GM21515 (cell line): ENCODE data around the gene BNIPL.

Experiments
- ATAC-seq: cut with Tn5 transposase; IDR thresholded peaks from one replicate; pipeline ENCODE4 v1.9.1; 2021; ENCODE audit not compliant: unreplicated experiment

BNIPL gene

DNA sequence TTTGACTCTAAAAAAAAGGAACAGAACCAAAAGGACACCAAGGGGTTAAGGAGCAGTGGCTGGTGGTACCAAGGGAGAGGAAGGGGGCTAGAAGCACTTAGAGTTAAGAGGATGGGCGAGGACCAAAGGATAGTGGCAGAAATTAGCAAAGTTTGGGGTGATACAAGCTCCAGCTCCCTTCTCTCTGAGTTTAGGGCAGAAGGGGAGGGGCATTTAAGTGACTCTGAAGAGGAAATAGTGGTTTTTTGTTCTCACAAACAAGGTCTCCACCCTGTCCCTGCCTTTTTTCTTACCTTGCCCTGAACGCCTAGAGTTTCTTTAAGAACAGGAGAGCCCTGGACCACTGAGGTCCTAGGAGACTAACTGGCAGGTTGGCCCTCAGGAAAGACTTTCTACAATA is 19.8 kb downstream of the BNIPL start:
- ATAC-seq = no peak

DNA sequence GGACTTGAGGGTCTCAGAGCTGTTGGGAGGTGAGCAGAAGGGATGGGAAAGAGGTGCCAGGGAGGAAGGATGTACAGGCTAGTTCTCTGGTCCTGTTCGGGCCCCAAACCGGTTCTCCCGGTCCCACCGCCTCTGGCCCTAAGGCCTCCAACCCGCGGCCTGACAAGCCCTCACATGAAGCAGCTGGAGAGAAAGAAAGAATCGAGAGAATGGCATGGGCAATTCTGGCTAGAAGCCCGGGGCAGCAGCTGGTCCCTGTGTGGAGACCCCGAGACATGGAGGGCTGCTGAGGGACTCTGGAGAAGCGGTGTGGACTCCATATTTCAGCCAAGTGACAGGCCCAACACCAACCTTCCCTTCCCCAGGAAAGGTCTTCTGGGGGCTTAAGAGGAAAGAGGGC is 22.3 kb downstream of the BNIPL start:
- ATAC-seq = no peak

DNA sequence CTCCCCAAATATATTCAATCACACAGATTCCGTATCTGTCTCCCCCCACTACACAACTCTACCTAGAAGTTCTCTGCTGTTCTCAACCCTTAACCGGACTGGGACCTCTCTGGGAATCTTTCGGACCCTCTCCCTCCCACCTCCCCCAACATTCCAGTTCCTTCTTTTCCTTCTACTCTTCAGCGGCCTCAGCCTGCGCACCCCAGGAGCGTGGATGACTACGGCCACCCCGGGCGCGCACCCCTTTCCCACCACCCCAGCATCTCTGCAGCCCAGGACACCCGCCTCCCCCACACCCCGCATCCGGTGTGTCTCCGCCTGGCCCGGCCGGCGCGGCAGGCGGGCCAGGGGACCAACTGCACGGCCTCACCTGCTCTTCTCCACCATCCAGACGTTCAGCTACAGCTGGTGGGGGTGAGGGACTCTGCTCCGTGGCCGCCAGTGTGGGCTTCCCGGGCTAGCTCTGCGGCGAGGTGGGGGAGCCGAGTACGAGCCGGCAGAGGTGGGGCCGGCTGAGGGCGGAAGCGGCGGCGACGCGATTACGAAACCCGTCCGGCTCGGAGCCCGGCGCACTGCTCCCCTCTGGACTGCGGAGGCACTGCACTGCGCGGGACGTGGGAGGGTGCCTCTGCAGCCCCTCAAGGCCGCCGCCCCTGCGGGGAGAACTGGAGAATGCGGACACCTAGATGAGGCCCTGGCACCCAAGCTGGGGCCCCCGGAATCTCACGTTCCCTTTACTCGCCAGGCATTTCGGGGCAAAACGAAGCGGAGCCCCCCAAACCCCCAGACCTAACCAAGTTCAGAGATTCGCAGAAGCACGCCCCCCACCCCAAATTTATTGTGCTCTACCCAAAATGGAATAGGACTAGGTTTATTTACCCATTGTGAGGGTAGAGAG is 23.0 kb downstream of the BNIPL start, which contains the start of gene CDC42SE1:
Gene CDC42SE1, minus strand, starts transcription at position 514 of the 898 bp plus-strand sequence. CDS start 3,892 bp downstream, outside the sequence.
- ATAC-seq = peak; percentile 74

DNA sequence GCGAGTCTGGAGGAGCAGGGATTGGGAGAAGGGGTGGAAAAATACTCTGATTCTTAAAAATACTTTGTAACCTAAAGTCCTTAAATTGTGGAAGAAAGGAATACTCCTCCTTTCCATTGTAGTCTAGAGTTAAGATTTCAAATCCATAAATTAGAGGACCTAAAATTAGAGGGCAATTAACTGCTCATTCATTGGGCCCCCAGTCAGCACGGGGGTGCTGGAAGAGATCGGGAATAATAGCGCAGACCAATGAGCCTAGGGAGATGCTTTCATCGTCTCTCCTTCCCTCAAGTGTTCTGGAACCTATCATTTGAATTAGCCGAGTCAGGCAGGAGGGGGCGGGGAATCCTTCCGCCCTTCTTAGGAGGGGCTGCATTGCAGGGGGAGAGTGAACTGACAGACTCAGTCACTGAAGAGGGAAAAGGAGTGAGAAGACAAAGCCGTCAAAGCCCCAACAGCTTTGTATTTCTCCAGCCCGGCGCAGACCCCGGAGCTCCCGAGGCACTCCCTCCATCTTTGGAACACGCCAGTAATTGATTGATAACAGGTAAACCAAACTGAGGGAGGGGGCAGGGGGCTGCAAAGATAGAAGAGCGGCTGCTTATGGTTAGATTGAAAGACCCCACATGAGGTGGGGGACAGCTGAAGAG is 23.7 kb downstream of the BNIPL start, which contains the start of gene MLLT11:
Gene MLLT11, plus strand, starts transcription at position 391 of the 650 bp plus-strand sequence. CDS start 6,828 bp downstream, outside the sequence.
- no peak for ATAC-seq

DNA sequence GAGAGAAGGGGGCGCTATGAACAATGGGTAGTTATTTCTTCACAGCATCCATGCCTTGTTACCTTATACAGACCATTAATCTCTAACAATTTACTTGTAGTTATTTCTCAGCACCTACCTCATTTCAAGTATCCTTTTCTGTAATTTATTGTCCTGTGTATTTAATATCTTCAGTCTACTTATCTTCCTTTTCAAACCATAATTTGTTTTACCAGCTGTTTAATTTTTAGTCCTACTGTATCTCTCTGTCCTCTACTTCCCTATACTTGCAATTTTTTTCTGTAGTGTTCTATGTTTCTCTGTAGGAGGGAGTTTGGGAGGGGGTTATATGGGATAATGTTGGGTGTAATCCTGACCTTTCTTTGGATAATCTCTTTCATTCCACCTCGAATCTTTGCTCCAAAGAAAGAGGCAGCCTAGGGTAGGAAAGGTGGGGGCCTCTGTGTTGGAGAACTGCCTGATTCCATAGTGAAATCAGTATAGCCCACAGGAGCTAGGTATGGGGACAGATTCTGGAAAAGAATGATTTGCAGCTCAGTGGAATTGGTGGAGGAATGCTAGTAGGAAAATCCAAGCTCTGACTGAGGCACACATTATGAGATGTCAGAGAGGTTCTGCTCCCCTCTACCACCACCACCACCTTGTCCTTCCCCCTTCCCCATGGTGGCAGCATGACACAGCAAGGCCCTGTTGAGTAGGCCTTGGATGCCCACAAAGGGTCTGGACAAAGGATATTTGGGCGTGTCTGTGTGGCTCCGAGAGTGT is 24.5 kb downstream of the BNIPL start:
- ATAC-seq = no peak

DNA sequence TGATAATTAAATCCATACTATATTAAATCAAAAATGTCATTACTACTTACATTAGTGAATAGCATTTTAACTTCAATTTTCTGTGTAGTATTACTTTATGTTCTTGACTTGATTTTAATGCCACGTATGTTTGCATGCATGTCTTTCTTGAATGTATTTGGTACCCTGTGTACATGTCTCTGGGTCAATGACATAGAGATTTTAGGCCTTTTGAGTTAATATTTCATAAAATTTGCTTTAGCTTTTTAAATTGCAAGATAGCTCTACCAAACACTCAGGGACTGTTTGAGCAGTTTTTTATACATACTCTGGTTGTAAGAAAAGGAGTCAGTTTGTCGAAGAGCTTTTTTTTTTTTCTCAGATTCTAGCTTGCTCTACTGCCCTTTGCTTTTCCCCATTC is 25.3 kb downstream of the BNIPL start:
- no peak for ATAC-seq

DNA sequence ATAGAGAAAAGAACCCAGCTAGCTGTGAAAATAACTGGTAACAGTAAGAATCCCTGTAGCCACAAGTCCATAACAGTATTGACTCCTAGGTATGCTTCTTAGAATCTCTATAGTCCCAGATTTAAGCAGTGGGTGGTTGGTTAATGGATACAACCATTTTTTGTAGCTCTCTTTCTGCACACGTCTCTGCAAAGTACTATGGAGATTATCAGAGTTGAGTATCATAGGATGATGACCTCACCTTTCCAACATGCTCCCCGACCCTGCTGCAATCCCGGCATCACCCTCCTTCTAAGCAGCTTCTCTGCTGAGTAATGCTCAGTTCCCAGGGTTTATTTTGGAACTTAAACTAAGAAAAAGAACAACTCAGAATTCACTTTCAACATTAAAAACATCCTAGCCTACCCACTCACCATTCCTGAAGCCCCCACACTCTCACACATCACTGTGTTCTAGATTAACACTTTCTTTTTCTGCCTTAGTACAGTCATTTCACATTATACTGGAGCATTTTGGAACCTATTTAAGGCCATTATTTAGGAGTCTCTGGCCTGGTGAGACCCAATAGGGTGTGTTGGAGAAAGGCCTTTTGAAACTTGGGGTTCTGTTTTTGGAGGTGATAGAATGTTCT is 26.5 kb downstream of the BNIPL start:
- ATAC-seq = no peak

DNA sequence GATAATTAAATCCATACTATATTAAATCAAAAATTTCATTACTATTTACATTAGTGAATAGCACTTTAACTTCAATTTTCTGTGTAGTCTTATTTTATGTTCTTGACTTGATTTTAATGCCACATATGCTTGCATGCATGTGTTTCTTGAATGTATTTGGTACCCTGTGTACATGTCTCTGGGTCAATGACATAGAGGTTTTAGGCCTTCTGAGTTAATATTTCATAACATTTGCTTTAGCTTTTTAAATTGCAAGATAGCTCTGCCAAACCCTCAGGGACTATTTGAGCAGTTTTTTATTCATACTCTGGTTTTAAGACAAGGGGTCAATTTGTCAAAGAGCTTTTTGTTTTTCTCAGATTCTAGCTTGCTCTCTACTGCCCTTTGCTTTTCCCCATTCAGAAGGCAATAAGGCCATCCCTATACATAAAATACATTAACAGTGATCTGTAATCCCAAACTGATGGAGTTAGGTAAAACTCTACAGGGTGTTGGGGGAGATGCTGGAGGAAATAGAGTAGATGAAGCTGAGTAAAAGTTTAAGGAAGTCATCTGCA is 28.8 kb downstream of the BNIPL start:
- no peak for ATAC-seq

DNA sequence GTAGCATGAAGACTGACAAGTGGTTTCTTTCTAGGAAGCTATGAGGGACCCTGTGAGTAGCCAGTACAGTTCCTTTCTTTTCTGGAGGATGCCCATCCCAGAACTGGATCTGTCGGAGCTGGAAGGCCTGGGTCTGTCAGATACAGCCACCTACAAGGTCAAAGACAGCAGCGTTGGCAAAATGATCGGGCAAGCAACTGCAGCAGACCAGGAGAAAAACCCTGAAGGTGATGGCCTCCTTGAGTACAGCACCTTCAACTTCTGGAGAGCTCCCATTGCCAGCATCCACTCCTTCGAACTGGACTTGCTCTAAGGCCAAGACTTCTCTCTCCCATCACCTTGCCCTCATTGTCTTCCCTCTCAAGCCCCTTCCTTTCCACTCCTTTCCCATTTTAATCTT is 30.8 kb downstream of the BNIPL start:
- ATAC-seq = no peak

DNA sequence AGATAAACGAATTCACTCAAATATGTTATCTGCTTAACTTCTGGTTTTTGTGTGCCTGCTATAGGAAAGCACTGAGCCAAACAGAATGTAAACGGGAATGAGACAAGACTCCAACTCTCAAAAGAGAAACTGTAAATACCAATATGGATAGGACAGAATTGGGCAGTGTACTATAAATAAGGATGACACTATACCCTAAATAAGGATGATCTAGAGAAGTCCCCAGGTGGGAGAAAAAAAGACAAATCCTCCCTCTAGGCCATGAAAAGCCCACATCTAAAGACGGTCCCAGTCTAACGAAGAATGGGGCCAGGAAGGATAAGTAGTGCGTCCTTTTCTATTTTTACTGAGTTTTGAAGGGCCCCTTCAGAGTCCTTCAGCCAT is 32.7 kb downstream of the BNIPL start:
- ATAC-seq = no peak

DNA sequence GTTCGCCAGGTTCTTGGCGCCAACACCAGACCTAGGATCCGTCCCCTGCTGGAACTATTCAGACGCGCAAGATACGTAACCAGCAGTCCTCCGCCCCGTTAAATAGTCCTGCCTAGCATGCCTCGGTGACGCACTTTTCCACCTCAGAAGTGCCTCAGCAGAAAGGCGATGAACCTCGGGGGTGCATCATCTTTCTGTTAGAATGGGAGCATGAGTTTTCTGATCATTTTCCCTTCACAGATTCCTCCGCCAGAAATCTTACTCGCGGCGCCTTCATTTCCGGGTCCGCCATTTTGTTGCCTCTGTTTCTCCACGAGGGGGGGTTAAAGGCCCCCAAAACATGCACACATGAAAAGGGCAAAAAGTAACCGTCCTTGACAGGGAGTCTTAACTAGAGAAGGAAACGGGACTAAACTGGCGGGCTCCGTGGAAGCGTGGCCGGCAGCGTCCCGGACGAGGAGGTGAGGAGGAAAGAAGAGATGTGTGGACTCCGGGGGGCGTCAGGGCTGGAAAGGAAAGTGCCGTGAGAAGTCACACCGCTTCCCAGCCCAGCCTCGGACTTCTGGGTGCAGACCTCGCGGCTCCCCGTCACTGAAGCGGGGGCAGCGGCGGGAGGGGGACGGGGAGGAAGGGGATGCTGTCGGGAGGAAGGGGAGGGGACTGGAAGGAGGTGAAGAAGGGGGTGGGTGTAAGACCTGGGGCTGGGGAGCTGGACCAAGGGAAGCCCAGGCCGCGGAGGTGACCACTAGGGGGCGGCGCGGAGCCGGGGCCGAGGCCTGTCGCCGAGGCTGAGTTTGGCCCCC is 34.3 kb downstream of the BNIPL start, which contains the start of gene GABPB2:
Gene GABPB2, plus strand, starts transcription at position 288 of the 803 bp plus-strand sequence. CDS start 17,429 bp downstream, outside the sequence.
- ATAC-seq = peak; percentile 79

DNA sequence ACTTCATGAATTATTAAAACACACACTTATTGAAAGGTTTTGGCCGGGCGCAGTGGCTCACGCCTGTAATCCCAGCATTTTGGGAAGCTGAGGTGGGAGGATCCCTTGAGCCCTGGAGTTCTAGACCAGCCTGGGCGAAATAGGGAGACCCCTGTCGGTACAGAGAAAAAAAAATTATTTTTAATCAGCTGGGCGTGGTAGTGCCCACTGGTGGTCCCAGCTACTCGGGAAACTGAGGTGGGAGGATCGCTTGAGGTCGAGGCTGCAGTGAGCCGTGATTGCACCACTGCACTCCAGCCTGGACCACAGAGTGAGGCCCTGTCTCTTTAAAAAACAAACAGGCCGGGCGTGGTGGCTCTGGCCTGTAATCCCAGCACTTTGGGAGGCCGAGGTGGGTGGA is 35.8 kb downstream of the BNIPL start:
- ATAC-seq = no peak

DNA sequence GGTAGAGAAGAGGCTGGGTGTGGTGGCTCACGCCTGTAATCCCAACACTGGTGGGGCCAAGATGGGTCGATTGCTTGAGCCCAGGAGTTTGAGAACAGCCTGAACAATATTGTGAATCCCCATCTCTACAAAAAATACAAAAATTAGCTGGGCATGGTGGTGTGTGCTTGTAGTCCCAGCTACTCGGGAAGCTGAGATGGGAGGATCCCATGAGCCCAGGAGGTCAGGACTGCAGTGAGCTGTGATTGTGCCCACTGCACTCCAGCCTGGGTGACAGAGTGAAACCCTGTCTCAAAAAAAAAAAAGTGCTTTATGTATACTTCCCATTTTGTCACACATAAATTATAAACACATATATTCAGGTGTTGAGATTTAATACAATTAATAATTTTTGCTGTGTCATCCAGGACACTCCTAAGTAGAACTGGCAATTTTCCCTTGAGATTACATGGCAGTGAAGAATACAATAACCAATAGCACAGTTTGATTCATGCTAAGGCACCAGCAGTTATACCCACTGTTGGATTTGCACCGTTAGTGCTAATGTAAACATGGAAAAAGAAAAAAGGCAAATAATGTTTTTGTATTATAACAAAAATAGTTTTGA is 49.7 kb downstream of the BNIPL start:
- no peak for ATAC-seq
